Measurements from ENCODE around the gene VSIG2. TPM values are rescaled to one million over a fixed set of nuclear protein-coding genes. Genes with fewer than 3 reads are reported as not detected.

The VSIG2 gene
- total RNA-seq, 1 donor from 2014 or later = 0.20 TPM

- Mint-ChIP-seq H3K4me1 (peaks cover 56% of the 10 kb centered on the region), H3K27me3 (peaks cover 8% of the 10 kb centered on the region), H3K36me3 (ENCODE audit: low read depth) (no peaks in the 10 kb centered on the region), H3K9me3 (no peaks in the 10 kb centered on the region), H3K4me3 (peak overlapping the region; percentile 73), H3K27ac (no peak overlapping the region)
- no peak for DNase-seq
- no peak for ATAC-seq (ENCODE audit: low read depth)
- ChIA-PET POLR2A (interaction anchor here (1.0 to 2.2 kb wide), 2 partner anchors 21 to 36 kb away, joined by 3 to 16 read pairs; no protein-coding TSS in a partner anchor), CTCF (interaction anchor here (1.3 to 1.4 kb wide), 2 partner anchors 21 to 38 kb away, joined by 3 to 4 read pairs; no protein-coding TSS in a partner anchor)
- intact Hi-C loops (cut with micrococcal nuclease) = loop anchor here (1.0 kb wide), 4 partner anchors 15 to 52 kb away; partner anchors contain the start of genes SIAE and SPA17
- no peak for TF ChIP-seq CTCF (IDR thresholded peaks at IDR 0.05)
These were observed 26.3 kb downstream of the VSIG2 start for GRCh38 chr11:124725719-124726105.

- peak; percentile 47 for DNase-seq
- intact Hi-C loops (cut with micrococcal nuclease) = loop anchor here (1.0 kb wide), 4 partner anchors 15 to 52 kb away; partner anchors contain the start of genes SIAE and SPA17
- TF ChIP-seq CTCF (IDR thresholded peaks at IDR 0.05) = no peak
- Mint-ChIP-seq H3K36me3 (ENCODE audit: low read depth) (no peaks in the 10 kb centered on the region), H3K9me3 (no peaks in the 10 kb centered on the region), H3K27ac (peak overlapping the region; percentile 50), H3K27me3 (peaks cover 10% of the 10 kb centered on the region), H3K4me1 (peaks cover 56% of the 10 kb centered on the region), H3K4me3 (peak overlapping the region; percentile 73)
- ChIA-PET POLR2A (interaction anchor here (0.7 to 2.2 kb wide), 4 partner anchors 21 to 52 kb away, joined by 3 to 16 read pairs (median 6); partner anchors contain the start of genes SIAE and SPA17), CTCF (interaction anchor here (0.5 to 1.4 kb wide), 4 partner anchors 13 to 61 kb away, joined by 3 to 4 read pairs (median 3); no protein-coding TSS in a partner anchor)
- peak; percentile 87 for ATAC-seq (ENCODE audit: low read depth)
These were observed 26.9 kb downstream of the VSIG2 start for GRCh38 chr11:124724979-124725718.

- ChIA-PET POLR2A (no interaction called here), CTCF (no interaction called here)
- Mint-ChIP-seq H3K4me1 (peaks cover 65% of the 10 kb centered on the region), H3K9me3 (no peaks in the 10 kb centered on the region), H3K27ac (no peak overlapping the region), H3K4me3 (no peak overlapping the region), H3K36me3 (ENCODE audit: low read depth) (no peaks in the 10 kb centered on the region), H3K27me3 (peaks cover 34% of the 10 kb centered on the region)
- DNase-seq (no peak), ATAC-seq (ENCODE audit: low read depth) (no peak)
- no peak for TF ChIP-seq CTCF (IDR thresholded peaks at IDR 0.05)
- intact Hi-C loops (cut with micrococcal nuclease) = no loop called here
These were observed 29.9 kb downstream of the VSIG2 start for GRCh38 chr11:124722176-124722575.

GRCh38 chr11:124719534-124719933, 32.5 kb downstream of the VSIG2 start:
- CTCF ChIA-PET = interaction anchor here (1.5 kb wide), 1 partner anchor 51 kb away, joined by 3 read pairs; no protein-coding TSS in a partner anchor
- H3K4me3 Mint-ChIP-seq = no peak overlapping the region
- peaks cover 44% of the 10 kb centered on the region for H3K4me1 Mint-ChIP-seq
- POLR2A ChIA-PET = no interaction called here
- TF ChIP-seq CTCF (IDR thresholded peaks at IDR 0.05) = no peak
- H3K9me3 Mint-ChIP-seq = no peaks in the 10 kb centered on the region
- no peaks in the 10 kb centered on the region for H3K36me3 Mint-ChIP-seq (ENCODE audit: low read depth)
- DNase-seq = no peak
- no peak overlapping the region for H3K27ac Mint-ChIP-seq
- intact Hi-C loops (cut with micrococcal nuclease) = no loop called here
- H3K27me3 Mint-ChIP-seq = peaks cover 40% of the 10 kb centered on the region
- no peak for ATAC-seq (ENCODE audit: low read depth)

GRCh38 chr11:124718801-124719200, 33.3 kb downstream of the VSIG2 start:
- ChIA-PET POLR2A (no interaction called here), CTCF (interaction anchor here (1.5 kb wide), 1 partner anchor 50 kb away, joined by 3 read pairs; no protein-coding TSS in a partner anchor)
- Mint-ChIP-seq H3K4me1 (peaks cover 36% of the 10 kb centered on the region), H3K36me3 (ENCODE audit: low read depth) (no peaks in the 10 kb centered on the region), H3K27me3 (peaks cover 40% of the 10 kb centered on the region), H3K27ac (no peak overlapping the region), H3K9me3 (no peaks in the 10 kb centered on the region), H3K4me3 (no peak overlapping the region)
- intact Hi-C loops (cut with micrococcal nuclease) = no loop called here
- ATAC-seq (ENCODE audit: low read depth) = no peak
- TF ChIP-seq CTCF (IDR thresholded peaks at IDR 0.05) = no peak
- DNase-seq = no peak

Measured in activated B cell treated with CpG ODN at 0.5 μM for 24 hours (primary cell).